ACHN (cell line): ENCODE results near the gene HSPB1.

Source experiments
- DNase-seq: peaks from one replicate; pipeline ENCODE4 v3.0.0-alpha.2; 2015
- in situ Hi-C: cut with HindIII; loops from 2 replicates; pipeline ENCODE4 v1.10.0; 2017; ENCODE audit warnings: low sequenced_read_pairs, low pct_ligation_motif_present, low pct_unique_long_range_greater_than_20kb

The HSPB1 gene

GRCh38 chr7:76343294-76343930 is 40.9 kb downstream of the HSPB1 start:
- in situ Hi-C loops, result no loop called here
- no peak for DNase-seq

GRCh38 chr7:76343931-76344321 is 41.5 kb downstream of the HSPB1 start:
- no peak for DNase-seq
- in situ Hi-C loops, result no loop called here

GRCh38 chr7:76346097-76346496 is 43.6 kb downstream of the HSPB1 start:
- DNase-seq, result no peak
- in situ Hi-C loops, result no loop called here

- in situ Hi-C loops, result no loop called here
- no peak for DNase-seq
Measured at GRCh38 chr7:76346778-76347177, 44.3 kb downstream of the HSPB1 start.

GRCh38 chr7:76347710-76348109 is 45.2 kb downstream of the HSPB1 start:
- DNase-seq, result no peak
- in situ Hi-C loops, result no loop called here

- in situ Hi-C loops, result no loop called here
- no peak for DNase-seq
Measured at GRCh38 chr7:76349313-76349885, 46.9 kb downstream of the HSPB1 start.

GRCh38 chr7:76351372-76351771 is 48.9 kb downstream of the HSPB1 start:
- DNase-seq, result no peak
- in situ Hi-C loops, result no loop called here

- in situ Hi-C loops, result no loop called here
- DNase-seq, result no peak
Measured at GRCh38 chr7:76352193-76352592, 49.7 kb downstream of the HSPB1 start.

- in situ Hi-C loops, result no loop called here
- no peak for DNase-seq
Measured at GRCh38 chr7:76353744-76354143, 51.3 kb downstream of the HSPB1 start.
